OCI-LY1 (cell line): ENCODE results near the gene HDLBP.
A peak's percentile ranks its signal among the peaks of the same experiment; 100 is the strongest.

Experiments
- CTCF ChIP-seq: fragments of 200-600 bp; sonication (generic), shearing (Covaris generic); IDR thresholded peaks from 2 replicates; pipeline ENCODE4 v1.5.1; 2017; ENCODE audit warnings: mild to moderate bottlenecking, antibody characterized with exemption, low read length, moderate library complexity, mixed read lengths
- EZH2 ChIP-seq: fragments of 200-600 bp; sonication (generic), shearing (Covaris generic); IDR thresholded peaks from 2 replicates; pipeline ENCODE4 v1.8.0; 2017; ENCODE audit warnings: borderline replicate concordance, mixed run types, mild to moderate bottlenecking, antibody characterized with exemption, low read length, moderate library complexity, mixed read lengths

- TF ChIP-seq CTCF (peak; percentile 39), EZH2 (no peak)
Observed at GRCh38 chr2:241300000-241300399, 15.5 kb downstream of the HDLBP start.
